ENCODE data around the gene PRAMEF13. TPM values are rescaled to one million over a fixed set of nuclear protein-coding genes. Genes with fewer than 3 reads are reported as not detected.
"Not testable (repeated sequence)": the region's sequence is repeated elsewhere in the genome, so short reads cannot be mapped to it uniquely, and the experiment has no call there.

Gene PRAMEF13
- total and polyA plus RNA-seq, 12 donors, result not detected

DNA sequence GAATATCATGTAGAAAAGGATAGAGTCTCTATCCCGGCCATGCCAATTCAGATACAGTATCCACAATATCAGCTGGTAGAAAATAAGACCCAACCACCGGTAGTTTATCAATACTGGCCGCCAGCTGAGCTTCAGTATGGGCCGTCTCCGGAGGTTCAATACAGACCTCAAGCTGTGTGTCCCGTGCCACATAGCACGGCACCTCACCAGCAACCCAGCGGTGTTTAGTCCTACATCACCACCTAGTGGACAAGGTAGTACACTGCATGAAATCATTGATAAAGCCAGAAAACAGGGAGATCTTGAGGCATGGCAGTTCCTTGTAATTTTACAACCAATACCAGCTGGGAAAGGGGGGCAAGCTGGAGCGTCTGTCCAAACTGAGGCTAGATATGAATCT is 7.5 kb upstream of the PRAMEF13 start:
- DNase-seq; H3K36me3 ChIP-seq (replicated peaks in 1 of 2); intact Hi-C loops (cut with DNase I); H3K9me3 ChIP-seq (replicated peaks in 1 of 3); H3K27ac ChIP-seq; H3K4me1 ChIP-seq (replicated peaks in 1 of 2); H3K4me3 ChIP-seq; H3K27me3 ChIP-seq: not testable (repeated sequence)
- WGBS, 4 donors, result no CpG with 5 or more reads among the region's 9 CpGs

DNA sequence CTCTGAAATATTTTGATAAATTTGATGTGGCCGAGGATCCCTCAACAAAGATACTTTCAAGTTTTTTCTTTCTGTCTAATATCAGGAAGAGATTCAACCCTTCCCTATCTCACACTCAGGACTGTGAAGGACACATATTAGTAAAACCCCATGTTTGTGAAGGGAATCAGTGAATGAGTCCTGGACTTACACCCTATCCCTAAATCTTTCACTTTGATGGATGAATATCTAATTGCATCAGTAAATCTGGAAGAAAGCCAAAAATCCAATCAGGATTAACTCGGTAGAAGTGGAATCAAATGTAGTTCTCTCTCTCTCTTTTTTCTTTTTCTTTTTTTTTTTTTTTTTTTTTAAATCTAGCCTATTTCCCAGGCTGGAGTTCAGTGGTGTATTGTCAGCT is 29.7 kb downstream of the PRAMEF13 start, which contains the start of gene PRAMEF9:
Gene PRAMEF9, plus strand, starts transcription at position 301 of the 400 bp plus-strand sequence. CDS start 3,433 bp downstream, outside the sequence.
- 58 to 92% (median 71%) methylated on average over 1 to 2 of the region's 2 CpGs for WGBS, 4 donors
- DNase-seq; intact Hi-C loops (cut with DNase I); H3K4me1 ChIP-seq (replicated peaks in 1 of 2); H3K9me3 ChIP-seq (replicated peaks in 1 of 3); H3K27ac ChIP-seq; H3K4me3 ChIP-seq; H3K27me3 ChIP-seq; H3K36me3 ChIP-seq (replicated peaks in 1 of 2): not testable (repeated sequence)

DNA sequence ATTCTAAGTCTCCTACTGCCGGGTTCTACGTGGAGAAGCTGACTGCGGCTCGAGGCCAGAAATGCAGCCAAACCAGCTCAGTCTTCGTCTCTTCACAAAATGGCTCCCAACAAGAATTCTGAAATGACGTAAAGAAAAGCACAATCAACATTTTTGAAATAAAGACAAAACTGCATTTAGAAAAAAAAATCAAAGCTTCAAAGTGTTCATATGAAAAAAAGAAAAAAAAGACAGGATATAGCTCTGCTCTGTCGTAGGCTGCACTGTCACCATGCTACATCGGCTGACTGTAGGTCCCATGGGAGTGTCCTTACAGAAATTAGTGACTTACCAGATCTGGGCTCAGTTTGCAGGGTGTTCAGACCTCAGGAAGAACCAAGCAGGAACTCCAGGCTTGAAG is 35.7 kb downstream of the PRAMEF13 start, which contains the start of gene HNRNPCL4:
Gene HNRNPCL4, minus strand, starts transcription at position 101 of the 400 bp plus-strand sequence. CDS start 164 bp downstream, outside the sequence.
- DNase-seq; H3K4me3 ChIP-seq; H3K4me1 ChIP-seq (replicated peaks in 1 of 2); H3K36me3 ChIP-seq (replicated peaks in 1 of 2); intact Hi-C loops (cut with DNase I); H3K27me3 ChIP-seq; H3K9me3 ChIP-seq (replicated peaks in 1 of 3); H3K27ac ChIP-seq: not testable (repeated sequence)
- no CpG with 5 or more reads among the region's 8 CpGs for WGBS, 4 donors

DNA sequence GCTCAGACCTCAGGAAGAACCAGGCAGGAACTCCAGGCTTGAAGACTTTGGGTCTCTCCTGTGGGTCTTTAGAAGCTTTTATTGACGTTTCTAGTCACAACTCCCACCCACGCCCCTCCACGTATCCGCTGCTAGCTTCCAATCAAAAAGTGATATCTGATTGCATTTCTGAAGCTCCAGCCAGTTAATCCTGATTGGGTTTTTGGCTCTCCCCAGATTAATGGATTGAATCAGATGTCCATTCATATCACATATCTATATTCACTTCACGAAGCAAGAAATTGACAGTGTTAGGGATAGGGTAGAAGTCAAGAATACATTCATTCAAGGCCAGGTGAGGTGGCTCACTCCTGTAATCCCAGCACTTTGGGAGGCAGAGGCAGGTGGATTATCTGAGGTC is 45.3 kb downstream of the PRAMEF13 start, which contains the start of gene PRAMEF26:
Gene PRAMEF26, minus strand, starts transcription at position 101 of the 400 bp plus-strand sequence. CDS start 2,914 bp downstream, outside the sequence.
- H3K4me3 ChIP-seq; H3K27ac ChIP-seq; H3K9me3 ChIP-seq (replicated peaks in 1 of 3); H3K36me3 ChIP-seq (replicated peaks in 1 of 2); DNase-seq; intact Hi-C loops (cut with DNase I); H3K27me3 ChIP-seq; H3K4me1 ChIP-seq (replicated peaks in 1 of 2): not testable (repeated sequence)
- 60 to 75% methylated on average over 1 of the region's 5 CpGs; no CpG with 5 or more reads in 2 of the 4 donors for WGBS, 4 donors

Other genes with a start within 250 kb of the PRAMEF13 start
- not detected for gene PRAMEF27, start 144.8 kb downstream of the PRAMEF13 start, total RNA-seq
- not detected for gene PRAMEF27, start 144.8 kb downstream of the PRAMEF13 start, polyA plus RNA-seq
- not detected for gene HNRNPCL3, start 140.6 kb downstream of the PRAMEF13 start, total RNA-seq
- gene HNRNPCL3, start 140.6 kb downstream of the PRAMEF13 start, polyA plus RNA-seq, result not detected
- gene PRAMEF25, start 130.6 kb downstream of the PRAMEF13 start, total RNA-seq, result not detected
- not detected for gene PRAMEF25, start 130.6 kb downstream of the PRAMEF13 start, polyA plus RNA-seq
- gene HNRNPCL2, start 84.6 kb downstream of the PRAMEF13 start, total RNA-seq, result not detected
- not detected for gene HNRNPCL2, start 84.6 kb downstream of the PRAMEF13 start, polyA plus RNA-seq
- gene PRAMEF26, start 45.4 kb downstream of the PRAMEF13 start, total RNA-seq, result not detected
- not detected for gene PRAMEF26, start 45.4 kb downstream of the PRAMEF13 start, polyA plus RNA-seq
- gene HNRNPCL4, start 35.8 kb downstream of the PRAMEF13 start, total RNA-seq, result not detected
- gene HNRNPCL4, start 35.8 kb downstream of the PRAMEF13 start, polyA plus RNA-seq, result not detected
- gene PRAMEF9, start 29.6 kb downstream of the PRAMEF13 start, total RNA-seq, result not detected
- gene PRAMEF9, start 29.6 kb downstream of the PRAMEF13 start, polyA plus RNA-seq, result not detected
- not detected for gene PRAMEF18, start 24.7 kb upstream of the PRAMEF13 start, total RNA-seq
- gene PRAMEF18, start 24.7 kb upstream of the PRAMEF13 start, polyA plus RNA-seq, result not detected
- not detected for gene PRAMEF5, start 52.8 kb upstream of the PRAMEF13 start, total RNA-seq
- not detected for gene PRAMEF5, start 52.8 kb upstream of the PRAMEF13 start, polyA plus RNA-seq
- not detected for gene PRAMEF8, start 83.7 kb upstream of the PRAMEF13 start, total RNA-seq
- gene PRAMEF8, start 83.7 kb upstream of the PRAMEF13 start, polyA plus RNA-seq, result not detected
- not detected for gene PRAMEF33, start 102.1 kb upstream of the PRAMEF13 start, total RNA-seq
- not detected for gene PRAMEF33, start 102.1 kb upstream of the PRAMEF13 start, polyA plus RNA-seq
- not detected for gene PRAMEF15, start 114.2 kb upstream of the PRAMEF13 start, total RNA-seq
- gene PRAMEF15, start 114.2 kb upstream of the PRAMEF13 start, polyA plus RNA-seq, result not detected
- not detected for gene PRAMEF14, start 145.7 kb upstream of the PRAMEF13 start, total RNA-seq
- gene PRAMEF14, start 145.7 kb upstream of the PRAMEF13 start, polyA plus RNA-seq, result not detected
- not detected for gene PRAMEF19, start 170.5 kb upstream of the PRAMEF13 start, total RNA-seq
- gene PRAMEF19, start 170.5 kb upstream of the PRAMEF13 start, polyA plus RNA-seq, result not detected
- gene PRAMEF17, start 188.2 kb upstream of the PRAMEF13 start, total RNA-seq, result not detected
- not detected for gene PRAMEF17, start 188.2 kb upstream of the PRAMEF13 start, polyA plus RNA-seq
- gene PRAMEF20, start 209.0 kb upstream of the PRAMEF13 start, total RNA-seq, result not detected
- gene PRAMEF20, start 209.0 kb upstream of the PRAMEF13 start, polyA plus RNA-seq, result not detected

Data from adrenal gland (tissue), 12 donors.